K562 (cell line): ENCODE results near the gene COG6. TPM values are rescaled to one million over a fixed set of nuclear protein-coding genes. Genes with fewer than 3 reads are reported as not detected.

Source experiments
- ARID2 ChIP-seq: fragments of 450-650 bp; IDR thresholded peaks from 2 replicates; pipeline ENCODE4 v1.6.1; 2017; ENCODE audit warnings: antibody characterized with exemption, mild to moderate bottlenecking
- BCL6 ChIP-seq: fragments of 250-450 bp; sonication (Bioruptor Pico); IDR thresholded peaks from 2 replicates; pipeline ENCODE4 v1.4.0; 2020
- DLX4 ChIP-seq: fragments of 250-450 bp; sonication (Bioruptor Pico); IDR thresholded peaks from 2 replicates; pipeline ENCODE4 v1.6.1; 2021; ENCODE audit warnings: mild to moderate bottlenecking
- FOXA1 ChIP-seq: fragments of 450-650 bp; IDR thresholded peaks from 2 replicates; pipeline ENCODE4 v1.6.1; 2016; ENCODE audit warnings: mild to moderate bottlenecking, borderline replicate concordance
- GATAD2B ChIP-seq: fragments of 450-650 bp; IDR thresholded peaks from 2 replicates; pipeline ENCODE4 v1.6.1; 2017; ENCODE audit warnings: mild to moderate bottlenecking, borderline replicate concordance
- HDGF ChIP-seq: fragments of 450-650 bp; IDR thresholded peaks from 2 replicates; pipeline ENCODE4 v1.6.1; 2016
- KLF16 ChIP-seq: IDR thresholded peaks from 2 replicates; pipeline ENCODE4 v1.6.1; 2016; ENCODE audit warnings: antibody characterized with exemption
- NRF1 ChIP-seq, 2 experiments: fragments of 450-650 bp; IDR thresholded peaks in 1 of 2; conservative IDR thresholded peaks in 1 of 2; 2 replicates each; pipeline ENCODE4 v1.6.1; 2014; ENCODE audit warnings: mild to moderate bottlenecking in 2 of 2
- TEAD1 ChIP-seq, 2 experiments: fragments of 450-650 bp in 1 of 2; sonication (generic) in 1 of 2; formaldehyde crosslinking; IDR thresholded peaks; 2 replicates each; pipeline versions ENCODE4 v1.4.0 to v1.8.0; 2020 to 2022; ENCODE audit warnings: mild to moderate bottlenecking in 2 of 2, missing genetic modification reagents in 1 of 2
- USF1 ChIP-seq: sonication (generic); formaldehyde crosslinking; IDR thresholded peaks from 2 replicates; pipeline ENCODE4 v1.9.0; 2022; ENCODE audit warnings: mild to moderate bottlenecking, missing genetic modification reagents
- ZBTB40 ChIP-seq, 2 experiments: fragments of 450-650 bp in 1 of 2; sonication (generic) in 1 of 2; formaldehyde crosslinking in 1 of 2; IDR thresholded peaks; 2 replicates each; pipeline versions ENCODE4 v1.7.1 to v1.9.0; 2016 to 2022; ENCODE audit warnings: inconsistent platforms in 1 of 2, mild to moderate bottlenecking in 1 of 2, missing genetic modification reagents in 1 of 2
- ZNF12 ChIP-seq: sonication (generic); formaldehyde crosslinking; IDR thresholded peaks from 2 replicates; pipeline ENCODE4 v1.4.0; 2020; ENCODE audit warnings: mild to moderate bottlenecking, missing genetic modification reagents
- ZNF175 ChIP-seq: fragments of 200-800 bp; sonication (Bioruptor generic); IDR thresholded peaks from 2 replicates; pipeline ENCODE4 v1.6.1; 2016; ENCODE audit warnings: low read depth, mild to moderate bottlenecking, missing genetic modification characterization, missing compliant biosample characterization
- ZNF668 ChIP-seq: fragments of 250-450 bp; sonication (Bioruptor Pico); IDR thresholded peaks from 2 replicates; pipeline ENCODE4 v1.8.0; 2022; ENCODE audit warnings: mild to moderate bottlenecking, inconsistent platforms
- ZNF75A ChIP-seq: fragments of 450-650 bp; formaldehyde crosslinking; IDR thresholded peaks from 2 replicates; pipeline ENCODE4 v1.4.0; 2020; ENCODE audit warnings: mild to moderate bottlenecking
- polyA plus RNA-seq, 8 experiments: library from polyadenylated mRNA; depleted of rRNA in 4 of 8; stranded (reverse) in 5 of 8; unstranded in 3 of 8; fragments of >200 nt; fragmentation: Nextera tagmentation in 2 of 8; fragmentation: Illumina TruSeq in 1 of 8; extraction: Ambion mirVana in 2 of 8; extraction: Trizol in 1 of 8; gene quantifications; 2 replicates each; pipeline versions ENCODE4 v1.2.1 to v1.2.3, GENCODE V29; 2011 to 2014; ENCODE audit warnings: inconsistent platforms in 1 of 8, missing spikeins in 1 of 8
- total RNA-seq, 7 experiments: library from RNA; depleted of rRNA in 6 of 7; stranded (reverse); fragments of >200 nt in 6 of 7; fragmentation: Illumina TruSeq in 2 of 7; extraction: Trizol in 2 of 7; gene quantifications; 2 replicates each; pipeline versions ENCODE4 v1.2.1 to v1.2.3, GENCODE V29; 2011 to 2021; ENCODE audit warnings: low replicate concordance in 1 of 7
- TF ChIP-seq, protein P1 (sequence below): IDR thresholded peaks from 2 replicates; pipeline ENCODE4 v1.6.1; 2012; ENCODE audit warnings: low read depth, low read length, improper control_type of control experiment, borderline replicate concordance

The COG6 gene
- total and polyA plus RNA-seq, 9 of the 15 experiments (the other 6 are each of a cell fraction or from before 2014, with no cell fraction given) = 2.6 to 20.9 (median 9.6) TPM

- no peak for TF ChIP-seq ZBTB40 (IDR thresholded peaks at IDR 0.05)
- TF ChIP-seq ZBTB40 (CRISPR knock-in tag; IDR thresholded peaks at IDR 0.05) = no peak
- no peak for TF ChIP-seq ZNF668 (CRISPR knock-in tag)
- no peak for TF ChIP-seq ARID2
- no peak for TF ChIP-seq ZNF75A (CRISPR knock-in tag)
- no peak for TF ChIP-seq FOXA1
- no peak for TF ChIP-seq HDGF
- TF ChIP-seq DLX4 (CRISPR knock-in tag) = no peak
- no peak for TF ChIP-seq ZNF12 (CRISPR knock-in tag)
- no peak for TF ChIP-seq ZNF175
- TF ChIP-seq BCL6 (CRISPR knock-in tag) = no peak
- no peak for TF ChIP-seq GATAD2B
- TF ChIP-seq KLF16 = no peak
- TF ChIP-seq USF1 (CRISPR knock-in tag) = no peak
- TF ChIP-seq, protein P1, sequence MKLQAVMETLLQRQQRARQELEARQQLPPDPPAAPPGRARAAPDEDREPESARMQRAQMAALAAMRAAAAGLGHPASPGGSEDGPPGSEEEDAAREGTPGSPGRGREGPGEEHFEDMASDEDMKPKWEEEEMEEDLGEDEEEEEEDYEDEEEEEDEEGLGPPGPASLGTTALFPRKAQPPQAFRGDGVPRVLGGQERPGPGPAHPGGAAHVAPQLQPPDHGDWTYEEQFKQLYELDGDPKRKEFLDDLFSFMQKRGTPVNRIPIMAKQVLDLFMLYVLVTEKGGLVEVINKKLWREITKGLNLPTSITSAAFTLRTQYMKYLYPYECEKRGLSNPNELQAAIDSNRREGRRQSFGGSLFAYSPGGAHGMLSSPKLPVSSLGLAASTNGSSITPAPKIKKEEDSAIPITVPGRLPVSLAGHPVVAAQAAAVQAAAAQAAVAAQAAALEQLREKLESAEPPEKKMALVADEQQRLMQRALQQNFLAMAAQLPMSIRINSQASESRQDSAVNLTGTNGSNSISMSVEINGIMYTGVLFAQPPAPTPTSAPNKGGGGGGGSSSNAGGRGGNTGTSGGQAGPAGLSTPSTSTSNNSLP = no peak
- TF ChIP-seq NRF1 (conservative IDR thresholded peaks at IDR 0.05 in 1 of 2, IDR thresholded peaks at IDR 0.05 in 1 of 2) = peak; percentile 97
- no peak for TF ChIP-seq TEAD1 (CRISPR knock-in tag; IDR thresholded peaks at IDR 0.05)
Measured at GRCh38 chr13:39655569-39656324, at the start of gene COG6 (continued).
